Putamen (tissue), 1 donor: Measurements from ENCODE around the gene PRXL2B.

Experiments used
- DNase-seq: peaks from one replicate; pipeline ENCODE4 v3.0.0-alpha.2; 2016; ENCODE audit warnings: low spot score

The PRXL2B gene

DNA sequence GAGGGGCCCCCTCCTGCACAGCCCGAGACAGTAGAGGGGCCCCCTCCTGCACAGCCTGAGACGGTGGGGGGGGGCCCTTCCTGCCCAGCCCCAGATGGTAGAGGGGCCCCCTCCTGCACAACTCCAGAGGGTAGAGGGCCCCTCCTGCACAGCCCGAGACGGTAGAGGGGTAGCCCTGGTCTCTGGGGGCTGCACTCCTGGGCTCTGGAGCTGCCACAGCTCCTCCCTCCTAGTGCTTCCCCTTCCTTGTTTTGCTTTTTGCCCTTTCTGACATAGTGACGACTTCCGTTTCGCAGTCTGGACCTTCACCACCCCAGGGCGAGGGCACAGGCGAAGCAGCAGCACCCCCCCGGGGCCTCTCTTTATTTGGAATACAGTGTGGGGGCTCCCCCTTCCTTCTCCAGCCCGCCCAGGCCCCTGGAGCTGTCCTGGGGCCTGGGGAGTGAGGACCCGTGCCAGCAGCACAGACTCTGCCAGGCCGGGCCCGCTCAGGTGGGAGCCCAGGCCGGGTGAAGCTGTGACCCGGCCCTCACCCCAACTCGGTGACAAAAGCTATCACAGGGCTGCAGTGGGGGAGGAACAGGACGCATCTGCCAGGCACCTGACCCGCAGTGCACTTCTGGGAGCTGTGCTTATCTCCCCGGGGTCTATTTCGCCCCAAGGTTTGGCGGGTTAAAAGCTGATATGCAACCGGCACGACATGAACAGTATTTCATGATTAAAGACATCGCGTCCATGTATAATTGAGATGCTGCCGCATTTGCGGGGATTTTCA is 1.1 kb upstream of the PRXL2B start:
- DNase-seq = peak; percentile 71

- DNase-seq = no peak
These were observed 688 bp downstream of the PRXL2B start for GRCh38 chr1:2587071-2587859.

GRCh38 chr1:2587860-2588571 is 1.4 kb downstream of the PRXL2B start:
- no peak for DNase-seq

- no peak for DNase-seq
These were observed 2.3 kb downstream of the PRXL2B start for GRCh38 chr1:2588661-2589430.

DNA sequence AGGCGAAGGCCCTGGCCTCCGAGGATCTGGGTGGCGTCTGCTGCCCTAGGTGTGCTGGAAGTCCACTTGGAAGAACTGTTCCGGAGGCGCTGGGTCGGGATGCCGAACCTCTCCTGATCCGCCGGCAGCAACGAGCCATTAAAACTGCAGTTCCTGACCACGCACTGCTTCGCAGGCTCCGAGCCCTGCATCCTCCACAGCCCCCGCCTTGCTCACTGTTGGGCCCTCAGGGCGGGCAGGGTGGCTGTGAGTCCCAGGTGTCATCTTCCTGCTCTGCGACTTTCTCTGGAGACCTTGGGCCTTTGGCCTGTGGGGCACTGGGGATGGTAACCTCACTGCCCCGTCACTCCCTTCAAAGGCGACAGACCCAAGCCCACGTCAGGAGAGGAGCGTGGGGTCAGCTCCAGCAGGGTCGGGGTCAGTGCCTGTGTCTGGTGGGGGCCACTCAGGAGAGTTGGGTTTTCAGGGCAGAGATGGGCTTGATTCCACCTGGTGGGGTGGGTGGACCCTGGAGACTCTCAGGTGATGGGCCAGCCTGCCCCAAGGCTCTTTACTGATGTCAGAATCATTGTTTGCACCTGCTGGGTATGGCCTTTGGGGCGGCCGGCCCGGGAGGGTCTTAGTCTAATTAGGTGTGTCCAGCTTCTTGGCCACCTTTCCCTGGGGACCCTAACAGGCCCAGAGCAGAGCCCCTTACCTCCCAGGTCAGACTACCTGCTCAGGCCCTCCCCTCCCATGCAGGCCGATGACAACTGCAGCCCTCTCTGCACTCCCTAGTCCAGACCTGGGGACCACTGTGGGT is 3.1 kb downstream of the PRXL2B start:
- DNase-seq = no peak

DNA sequence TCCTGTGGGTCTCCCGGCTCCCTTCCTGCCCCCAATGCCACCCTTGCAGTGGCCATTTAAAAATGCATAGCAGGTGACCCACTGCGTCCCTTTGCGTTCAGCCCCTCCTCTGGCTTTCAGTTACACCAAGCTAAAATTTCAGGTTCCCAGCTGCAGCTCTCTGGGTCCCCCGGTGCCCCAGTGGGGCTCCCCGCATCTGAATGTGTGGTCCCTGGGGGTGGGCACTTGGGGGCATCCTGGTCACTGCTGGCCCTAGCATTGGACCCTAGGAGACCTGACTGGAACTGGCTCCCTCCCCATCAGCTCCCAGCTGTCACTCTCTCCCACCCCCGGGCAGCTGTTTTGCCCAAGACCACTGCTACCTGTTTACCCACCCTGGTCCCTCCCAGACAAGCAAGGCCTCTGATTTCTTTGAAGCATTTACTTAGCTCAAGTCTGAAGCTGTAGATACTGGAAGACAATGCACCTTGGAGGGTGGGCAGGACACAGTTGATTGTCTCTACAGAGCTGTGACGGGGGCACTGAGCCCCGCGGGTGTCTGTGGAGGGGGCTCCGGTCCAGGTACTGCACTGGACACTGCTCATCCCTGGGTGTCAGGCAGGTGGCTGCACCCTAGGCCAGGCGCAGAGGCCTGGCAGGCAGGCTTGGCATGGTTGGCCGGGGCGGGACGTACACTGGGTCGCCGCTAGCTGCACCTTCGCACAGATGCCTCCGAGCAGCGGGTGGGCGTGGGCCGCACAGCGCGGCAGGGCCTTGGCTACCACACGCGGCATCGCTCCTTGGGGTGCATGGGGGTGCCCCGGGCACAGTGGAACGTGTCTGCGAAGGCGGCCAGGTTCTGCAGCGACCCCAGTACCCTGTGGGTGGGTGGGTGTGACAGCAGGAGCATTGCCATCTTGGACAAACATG is 3.9 kb downstream of the PRXL2B start:
- no peak for DNase-seq

DNA sequence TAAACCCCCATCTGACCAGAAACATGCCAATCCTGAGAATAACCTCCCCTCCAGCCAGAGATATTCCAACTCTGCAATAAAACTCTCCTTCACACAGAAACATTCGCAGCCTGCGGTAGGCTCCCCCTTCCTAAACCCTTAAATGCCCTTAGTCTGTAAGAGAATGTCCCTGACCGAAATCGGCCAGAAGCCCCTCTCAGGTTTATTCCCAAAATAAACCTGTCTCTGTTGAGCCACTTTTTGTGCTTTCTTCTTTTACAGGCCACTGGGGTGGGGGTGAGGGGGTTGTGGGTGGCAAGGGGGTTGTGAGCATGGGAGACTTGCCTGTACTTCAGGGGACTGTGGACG is 4.6 kb downstream of the PRXL2B start:
- DNase-seq = no peak

- no peak for DNase-seq
These were observed 5.1 kb downstream of the PRXL2B start for GRCh38 chr1:2591581-2592261.

- DNase-seq = no peak
These were observed 6.1 kb downstream of the PRXL2B start for GRCh38 chr1:2592672-2593071.

- DNase-seq = no peak
These were observed 6.8 kb downstream of the PRXL2B start for GRCh38 chr1:2593251-2593878.

GRCh38 chr1:2594001-2594640 is 7.5 kb downstream of the PRXL2B start:
- DNase-seq = no peak

- no peak for DNase-seq
These were observed 8.1 kb downstream of the PRXL2B start for GRCh38 chr1:2594641-2595131.

DNA sequence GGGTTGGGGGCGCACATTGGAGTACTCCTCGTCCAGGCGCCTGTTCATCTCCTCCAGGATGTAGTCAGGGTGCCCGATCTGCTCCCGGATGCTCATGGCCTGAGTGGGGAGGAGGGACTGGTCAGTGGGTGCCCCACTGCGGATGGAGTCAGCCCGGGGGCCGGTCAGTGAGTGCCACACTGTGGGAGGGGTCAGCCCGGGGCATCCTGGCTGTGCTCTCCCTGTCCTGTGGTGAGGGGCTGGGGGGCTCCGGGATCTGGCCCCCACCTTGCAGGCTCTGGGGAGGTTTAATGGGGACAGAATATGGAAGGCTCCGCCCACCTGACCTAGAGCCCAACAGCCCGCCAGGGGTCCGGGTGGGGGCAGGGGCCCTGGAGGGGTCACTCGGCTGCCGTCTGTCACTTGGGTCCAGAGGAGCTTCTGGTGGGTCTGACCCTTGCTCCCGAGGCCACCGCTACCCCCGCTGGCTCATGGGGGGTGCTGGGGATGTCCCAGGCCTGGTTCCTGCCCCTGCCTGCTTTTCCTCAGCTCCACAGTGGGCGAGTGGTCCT is 8.8 kb downstream of the PRXL2B start:
- no peak for DNase-seq

DNA sequence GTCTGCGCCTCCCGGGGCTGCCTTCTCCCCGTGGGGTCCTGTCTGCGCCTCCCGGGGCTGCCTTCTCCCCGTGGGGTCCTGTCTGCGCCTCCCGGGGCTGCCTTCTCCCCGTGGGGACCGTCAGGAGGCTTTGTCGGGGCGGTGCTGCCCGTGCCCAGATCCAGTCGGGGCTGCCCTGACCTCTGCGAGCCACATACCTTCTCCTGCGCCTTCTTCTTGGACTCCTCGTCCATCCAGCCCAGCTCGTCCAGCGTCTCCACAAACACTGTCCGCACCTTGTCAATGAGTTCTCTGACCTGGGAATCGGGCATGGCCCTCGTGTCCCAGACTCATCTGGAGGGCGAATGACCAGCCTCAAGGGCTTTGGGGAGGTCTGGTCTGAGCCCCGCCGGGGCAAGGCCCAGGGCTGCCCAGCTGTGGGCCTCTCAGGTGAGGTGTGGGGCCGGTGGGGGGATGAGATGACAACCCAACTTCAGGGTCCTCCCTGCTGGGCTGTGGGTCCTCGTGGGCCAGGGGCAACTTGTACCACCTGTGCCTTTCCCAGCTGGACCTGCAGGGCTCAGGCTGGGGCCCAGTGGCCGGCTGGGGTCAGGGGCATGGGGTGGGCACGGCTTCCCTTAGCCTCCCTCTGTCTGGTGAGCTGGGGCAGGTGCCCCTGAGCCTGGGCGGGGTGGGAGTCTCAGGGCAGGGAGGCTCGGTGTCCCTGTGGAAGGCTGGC is 9.4 kb downstream of the PRXL2B start:
- no peak for DNase-seq

- no peak for DNase-seq
These were observed 10.2 kb downstream of the PRXL2B start for GRCh38 chr1:2596530-2597333.
